GM19372 (cell line): ENCODE measurements around the gene DNAJC4.
A peak's percentile ranks its signal among the peaks of the same experiment; 100 is the strongest.

Experiments
- ATAC-seq: cut with Tn5 transposase; IDR thresholded peaks from one replicate; pipeline ENCODE4 v1.9.1; 2021; ENCODE audit warnings: mild to moderate bottlenecking, low read depth, moderate library complexity; ENCODE audit not compliant: unreplicated experiment

DNAJC4 gene

DNA sequence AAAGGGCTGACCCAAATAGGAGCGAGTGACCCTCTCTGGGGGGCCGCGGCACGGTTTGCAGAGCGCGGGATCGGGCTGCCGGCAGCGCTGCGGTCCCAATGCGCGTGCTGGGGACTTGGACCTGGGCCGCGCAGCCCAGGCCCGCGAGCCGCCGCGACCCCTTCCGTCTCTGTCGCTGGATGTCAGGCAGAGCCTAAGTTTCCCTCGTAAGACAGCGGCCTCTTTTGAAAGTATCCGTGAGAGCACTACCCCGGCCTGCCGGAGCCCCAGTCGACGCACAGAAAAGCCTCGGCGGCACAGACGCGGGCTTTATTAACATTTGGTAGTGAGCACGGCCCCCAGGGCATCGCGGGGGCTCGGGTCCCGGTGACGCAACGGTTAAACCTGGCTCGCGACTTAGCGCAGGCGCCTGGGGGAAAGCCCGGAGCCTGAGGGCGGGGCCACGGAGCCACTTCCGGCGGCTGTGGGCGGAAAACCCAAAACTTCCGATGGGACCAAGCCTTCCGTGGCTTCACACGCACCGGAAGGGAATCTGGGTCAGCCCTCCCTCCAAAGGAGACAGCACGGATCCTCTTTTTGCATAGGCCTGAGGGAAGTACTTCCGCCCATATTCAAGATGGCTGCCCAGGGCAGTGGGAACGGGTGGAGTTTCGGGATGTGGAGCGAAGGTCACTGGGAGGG lies 39.3 kb downstream of the DNAJC4 start:
- peak; percentile 64 for ATAC-seq

DNA sequence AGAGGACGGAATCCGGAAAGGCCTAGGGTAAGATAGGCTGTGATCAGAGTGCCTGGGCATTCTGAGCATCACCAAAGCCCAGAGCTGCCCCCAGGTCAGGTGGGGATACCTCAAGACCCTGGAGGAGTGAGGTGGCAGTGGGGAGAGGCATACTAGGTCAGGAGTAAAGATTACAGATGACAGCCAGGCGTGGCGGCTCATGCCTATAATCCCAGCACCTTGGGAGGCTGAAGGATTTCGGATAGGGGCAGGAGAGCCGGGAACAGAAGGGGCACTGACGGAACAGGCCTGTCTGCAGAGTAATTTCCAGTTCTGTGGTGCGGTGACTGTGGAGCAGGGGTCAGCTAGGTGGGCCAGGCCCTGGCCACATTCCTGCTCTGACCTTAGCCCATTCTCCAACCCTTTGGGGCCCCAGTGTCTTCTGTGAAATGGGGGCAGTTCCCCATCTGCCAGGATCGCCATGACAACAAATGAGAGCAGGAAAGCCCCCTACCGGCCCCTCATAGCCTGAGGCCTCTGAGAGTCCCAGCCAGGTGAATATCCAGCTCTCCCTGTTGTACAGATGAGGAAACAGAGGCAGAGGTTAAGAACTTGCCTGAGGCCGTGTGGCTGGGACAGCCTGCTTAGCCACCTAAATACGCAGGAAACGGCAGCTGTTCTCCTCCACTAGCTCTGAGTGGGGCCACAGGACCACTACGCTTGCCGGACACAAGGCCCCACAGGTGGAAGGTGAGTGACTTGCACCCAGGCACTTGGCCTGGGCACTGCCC lies 44.9 kb downstream of the DNAJC4 start:
- no peak for ATAC-seq

DNA sequence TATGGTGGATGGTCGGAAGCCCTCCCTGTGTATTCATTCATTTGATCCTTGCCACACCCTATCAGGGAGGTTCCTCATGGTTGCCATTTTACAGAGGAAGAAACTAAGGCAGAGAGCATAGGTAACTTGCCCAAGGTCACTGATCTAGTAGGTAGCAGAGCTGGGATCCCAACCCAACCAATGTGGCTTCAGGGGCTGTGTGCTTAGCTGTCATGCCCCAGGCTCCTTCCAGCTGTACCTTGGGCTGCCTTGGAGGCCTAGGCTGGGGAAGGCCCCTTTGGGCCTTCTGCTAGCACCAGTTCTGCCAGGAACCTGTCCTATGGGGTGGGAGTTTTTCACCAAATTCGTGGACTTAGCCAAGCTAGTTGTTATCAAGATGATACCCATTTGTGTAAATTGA lies 45.5 kb downstream of the DNAJC4 start:
- no peak for ATAC-seq

DNA sequence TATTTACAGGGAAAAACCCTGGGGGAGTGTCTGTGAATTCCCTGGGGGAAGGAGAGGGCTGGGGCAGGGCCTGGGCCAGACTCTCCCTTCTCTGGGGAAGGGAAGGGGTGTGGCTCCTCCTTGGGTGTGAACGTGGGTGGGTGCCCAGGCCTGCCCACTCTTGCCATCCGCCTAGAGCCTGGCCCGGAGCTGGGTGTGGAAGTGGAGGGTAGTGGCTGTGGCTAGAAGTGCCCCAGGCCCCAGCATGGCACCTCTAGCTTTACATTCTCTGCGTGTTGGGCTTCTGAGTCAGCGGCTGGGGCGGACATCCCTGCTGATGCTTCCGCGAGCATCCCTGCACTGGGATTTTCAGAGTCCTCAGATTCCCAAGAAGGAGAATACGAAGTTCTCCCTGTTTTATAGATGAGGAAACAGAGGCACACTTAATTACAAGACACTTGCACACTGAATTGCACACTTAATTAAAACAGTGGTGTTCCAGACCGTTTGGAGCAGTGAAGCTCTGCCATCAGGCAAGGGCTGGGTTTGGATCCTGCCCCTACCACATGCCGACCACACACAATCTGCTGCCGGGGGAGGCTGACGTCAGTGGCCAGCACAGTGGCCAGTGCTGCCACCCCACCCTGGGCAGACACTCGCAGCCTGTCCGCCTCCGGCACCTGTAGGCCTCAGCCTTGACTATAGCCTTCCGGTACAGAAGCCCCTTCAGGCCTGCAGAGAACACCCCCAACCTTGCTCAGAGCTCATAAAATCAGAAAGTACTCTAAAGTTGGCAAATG lies 46.5 kb downstream of the DNAJC4 start:
- ATAC-seq, result no peak

DNA sequence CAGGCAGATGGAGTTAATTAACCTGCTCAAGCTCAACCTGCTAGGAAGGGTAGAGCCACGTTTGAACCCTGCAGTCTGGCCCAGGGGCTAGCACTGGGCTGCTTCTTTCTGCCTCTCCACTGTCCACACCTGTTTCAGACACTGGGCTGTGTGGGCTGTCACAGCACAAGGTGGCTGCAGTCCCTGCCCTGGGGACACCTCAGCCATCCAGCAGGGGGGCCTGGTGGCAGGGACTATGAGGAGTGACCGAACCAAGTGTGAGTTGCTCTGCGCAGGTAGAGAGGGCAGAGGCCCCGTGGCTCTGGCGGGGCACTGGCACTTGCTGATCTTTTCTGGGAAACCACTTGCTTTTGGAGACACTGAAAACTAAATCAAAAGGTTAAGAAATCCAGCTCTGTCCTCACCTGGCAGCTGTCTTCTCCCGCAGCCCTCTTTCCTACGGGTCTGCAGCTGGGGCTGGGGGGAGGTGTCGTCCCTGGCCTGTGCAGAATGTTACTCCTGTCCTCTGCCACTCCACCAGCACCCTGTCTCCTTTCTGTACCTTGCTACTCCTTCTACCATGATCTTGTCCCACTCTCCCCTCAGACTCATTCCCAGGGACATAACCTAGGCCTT lies 48.3 kb downstream of the DNAJC4 start:
- ATAC-seq, result no peak

DNA sequence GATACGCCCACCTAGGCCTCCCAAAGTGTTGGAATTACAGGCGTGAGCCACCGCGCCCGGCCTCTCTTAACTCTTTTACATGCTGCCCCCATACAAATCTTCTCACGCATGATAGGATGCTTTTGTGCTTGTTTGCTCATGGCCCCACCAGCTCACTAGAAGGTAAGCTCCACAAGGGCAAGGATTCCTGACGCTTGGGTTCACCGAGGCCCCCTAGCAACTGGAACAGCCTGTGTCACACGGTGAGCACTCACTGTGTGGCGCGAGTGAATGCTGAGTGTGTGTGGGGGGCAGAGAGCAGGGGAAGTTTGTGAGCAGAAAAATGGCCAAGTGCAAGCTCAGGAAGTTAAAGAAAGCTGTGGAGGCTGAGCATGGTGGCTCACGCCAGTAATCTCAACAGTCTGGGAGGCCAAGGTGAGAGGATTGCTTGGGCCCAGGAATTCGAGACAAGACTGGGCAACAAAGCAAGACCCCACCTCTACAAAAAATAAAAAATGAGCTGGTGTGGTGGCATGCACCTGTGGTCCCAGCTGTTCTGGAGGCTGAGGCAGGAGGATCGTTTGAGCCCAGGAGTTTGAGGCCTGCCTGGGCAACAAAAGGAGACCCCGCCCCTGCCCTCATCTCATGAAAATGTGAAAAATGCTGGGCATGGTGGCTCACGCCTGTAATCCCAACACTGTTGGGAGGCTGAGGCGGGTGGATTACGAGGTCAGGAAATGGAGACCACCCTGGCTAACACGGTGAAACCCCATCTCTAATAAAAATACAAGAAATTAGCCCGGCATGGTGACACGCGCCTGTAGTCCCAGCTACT lies 51.8 kb downstream of the DNAJC4 start:
- no peak for ATAC-seq

DNA sequence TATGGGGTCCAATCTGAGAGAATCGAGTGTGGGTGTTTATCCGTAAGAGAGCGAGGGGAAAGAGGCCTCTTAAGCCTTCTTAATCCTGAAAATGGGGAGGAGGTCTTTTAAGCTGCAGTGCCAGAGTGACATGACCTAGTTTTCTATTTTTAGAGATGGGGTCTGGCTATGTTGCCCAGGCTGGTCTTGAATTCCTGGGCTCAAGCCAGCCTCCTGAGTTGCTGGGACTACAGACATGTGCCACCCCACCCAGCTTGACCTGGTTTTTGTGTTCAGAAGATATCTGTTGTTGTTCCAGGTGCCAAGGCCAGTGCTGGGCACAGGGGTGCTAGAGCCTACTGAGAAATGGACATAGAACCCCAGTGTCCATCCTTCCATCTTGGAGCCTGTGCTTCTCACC lies 52.7 kb downstream of the DNAJC4 start:
- ATAC-seq, result no peak
